Tibial nerve (tissue), 4 donors: ENCODE data around the gene IFNGR2. TPM values are rescaled to one million over a fixed set of nuclear protein-coding genes. Genes with fewer than 3 reads are reported as not detected.

Experiments used
- DNase-seq, 2 donors: peaks; one replicate each; pipeline ENCODE4 v3.0.0-alpha.2; 2019; ENCODE audit warnings: low spot score in 2 of 2
- H3K27ac ChIP-seq, 4 donors: fragments of 200-600 bp; sonication (generic) in 3 of 4; one replicate each; pipeline ENCODE4 v1.5.1; 2017 to 2019; ENCODE audit warnings: mild to moderate bottlenecking in 1 of 4
- H3K27me3 ChIP-seq, 2 donors: fragments of 200-600 bp; sonication (generic) in 1 of 2; one replicate each; pipeline versions ENCODE4 v1.5.1 to v1.6.0; 2017 to 2019
- H3K36me3 ChIP-seq, 3 donors: fragments of 200-600 bp; sonication (generic); one replicate each; pipeline ENCODE4 v1.5.1; 2018 to 2019
- H3K4me1 ChIP-seq, 4 donors: fragments of 200-600 bp; sonication (generic) in 3 of 4; one replicate each; pipeline ENCODE4 v1.5.1; 2017 to 2019
- H3K4me3 ChIP-seq, 4 donors: fragments of 200-600 bp; sonication (generic) in 3 of 4; one replicate each; pipeline ENCODE4 v1.5.1; 2017 to 2019; ENCODE audit warnings: mild to moderate bottlenecking in 1 of 4, moderate library complexity in 1 of 4
- H3K9me3 ChIP-seq, 4 donors: fragments of 200-600 bp; sonication (generic) in 3 of 4; one replicate each; pipeline ENCODE4 v1.5.1; 2017 to 2019
- CTCF ChIP-seq, 5 experiments: fragments of 200-600 bp in 3 of 5; fragments of 450-650 bp in 2 of 5; sonication (generic) in 3 of 5; IDR thresholded peaks; one replicate each; pipeline ENCODE4 v1.5.1; 2016 to 2019; ENCODE audit warnings: antibody characterized with exemption in 5 of 5, mild to moderate bottlenecking in 3 of 5, moderate library complexity in 2 of 5
- EP300 ChIP-seq, 2 donors: sonication (generic); formaldehyde crosslinking; IDR thresholded peaks; one replicate each; pipeline ENCODE4 v1.6.1; 2017; ENCODE audit warnings: antibody characterized with exemption in 2 of 2, mild to moderate bottlenecking in 1 of 2
- POLR2A ChIP-seq, 2 donors: fragments of 450-650 bp; IDR thresholded peaks; one replicate each; pipeline ENCODE4 v1.6.1; 2017; ENCODE audit warnings: antibody characterized with exemption in 2 of 2, mild to moderate bottlenecking in 2 of 2, moderate library complexity in 2 of 2
- WGBS, 2 donors: methylation state at CpG; one replicate each; pipeline ENCODE4 v1.1.5; 2018; 5-methylcytosine and 5-hydroxymethylcytosine counted together
- total RNA-seq, 4 donors: library from RNA; depleted of rRNA; stranded (reverse); fragments of >200 nt; gene quantifications; one replicate each; pipeline ENCODE4 v1.1.0, GENCODE V29; 2016

Gene IFNGR2
- total RNA-seq, 4 donors from 2014 or later, result 110 to 153 (median 129) TPM

- no peak for DNase-seq
- Histone ChIP-seq H3K36me3 (no peaks in the 10 kb centered on the region), H3K4me3 (no peak overlapping the region), H3K9me3 (no peaks in the 10 kb centered on the region), H3K4me1 (peaks cover 0 to 20% (median 0%) of the 10 kb centered on the region in 4 donors), H3K27me3 (no peaks in the 10 kb centered on the region), H3K27ac (no peak overlapping the region)
- WGBS, 2 donors, result 91 to 93% methylated on average over 5 of the region's 5 CpGs
- TF ChIP-seq EP300 (IDR thresholded peaks at IDR 0.05) (no peak), CTCF (IDR thresholded peaks at IDR 0.05) (no peak), POLR2A (IDR thresholded peaks at IDR 0.05) (no peak)
Observed at GRCh38 chr21:33390479-33390878, 12.7 kb upstream of the IFNGR2 start.

GRCh38 chr21:33391656-33392055, 11.6 kb upstream of the IFNGR2 start:
- Histone ChIP-seq H3K27me3 (no peaks in the 10 kb centered on the region), H3K27ac (no peak overlapping the region), H3K9me3 (no peaks in the 10 kb centered on the region), H3K4me3 (no peak overlapping the region), H3K36me3 (no peaks in the 10 kb centered on the region), H3K4me1 (peaks cover 0 to 32% (median 9%) of the 10 kb centered on the region in 4 donors)
- WGBS, 2 donors, result 71 to 77% methylated on average over 6 of the region's 6 CpGs
- TF ChIP-seq CTCF (IDR thresholded peaks at IDR 0.05) (no peak), POLR2A (IDR thresholded peaks at IDR 0.05) (no peak), EP300 (IDR thresholded peaks at IDR 0.05) (no peak)
- DNase-seq, result no peak

- Histone ChIP-seq H3K4me3 (no peak overlapping the region), H3K9me3 (no peaks in the 10 kb centered on the region), H3K27me3 (no peaks in the 10 kb centered on the region), H3K27ac (peak overlapping the region in 1 of 4 donors; percentile 42), H3K4me1 (peaks cover 0 to 40% (median 14%) of the 10 kb centered on the region in 4 donors), H3K36me3 (no peaks in the 10 kb centered on the region)
- no peak for DNase-seq
- 81 to 84% methylated on average over 11 of the region's 11 CpGs for WGBS, 2 donors
- no peak for TF ChIP-seq EP300 (IDR thresholded peaks at IDR 0.05)
- no peak for TF ChIP-seq CTCF (IDR thresholded peaks at IDR 0.05)
- TF ChIP-seq POLR2A (IDR thresholded peaks at IDR 0.05), result no peak
Observed at GRCh38 chr21:33392284-33392985, 10.8 kb upstream of the IFNGR2 start.

- Histone ChIP-seq H3K27ac (no peak overlapping the region), H3K36me3 (no peaks in the 10 kb centered on the region), H3K9me3 (no peaks in the 10 kb centered on the region), H3K27me3 (no peaks in the 10 kb centered on the region), H3K4me3 (no peak overlapping the region), H3K4me1 (peaks cover 0 to 40% (median 14%) of the 10 kb centered on the region in 4 donors)
- DNase-seq, result no peak
- no peak for TF ChIP-seq POLR2A (IDR thresholded peaks at IDR 0.05)
- no peak for TF ChIP-seq CTCF (IDR thresholded peaks at IDR 0.05)
- TF ChIP-seq EP300 (IDR thresholded peaks at IDR 0.05), result no peak
- 39 to 40% methylated on average over 5 of the region's 5 CpGs for WGBS, 2 donors
Observed at GRCh38 chr21:33393348-33393747, 9.9 kb upstream of the IFNGR2 start.

GRCh38 chr21:33394260-33394659, 9.0 kb upstream of the IFNGR2 start:
- H3K27ac ChIP-seq, result no peak overlapping the region
- H3K4me3 ChIP-seq, result no peak overlapping the region
- peak in 1 of 2 donors; percentile 72 for DNase-seq
- H3K4me1 ChIP-seq, result peaks cover 0 to 40% (median 14%) of the 10 kb centered on the region in 4 donors
- TF ChIP-seq EP300 (IDR thresholded peaks at IDR 0.05), result peak in 1 of 2 donors; percentile 94
- no peak for TF ChIP-seq POLR2A (IDR thresholded peaks at IDR 0.05)
- H3K27me3 ChIP-seq, result no peaks in the 10 kb centered on the region
- no peaks in the 10 kb centered on the region for H3K36me3 ChIP-seq
- 78 to 83% methylated on average over 8 of the region's 8 CpGs for WGBS, 2 donors
- H3K9me3 ChIP-seq, result no peaks in the 10 kb centered on the region
